Psoas muscle (tissue), 8 donors: ENCODE measurements around the gene SYT12. TPM values are rescaled to one million over a fixed set of nuclear protein-coding genes. Genes with fewer than 3 reads are reported as not detected.

Experiments
- ATAC-seq, 4 donors: fragments of 200-7000 bp; cut with Tn5 transposase; one replicate each; pipeline ENCODE4 v1.9.1; 2020; ENCODE audit warnings: moderate library complexity in 3 of 4, mild to moderate bottlenecking in 2 of 4
- DNase-seq, 2 donors: peaks; one replicate each; pipeline ENCODE4 v3.0.0-alpha.2; 2020
- H3K27ac ChIP-seq: fragments of 200-600 bp; one replicate; pipeline ENCODE4 v1.8.0; 2022
- H3K27me3 ChIP-seq, 3 donors: fragments of 200-600 bp in 1 of 3; one replicate each; pipeline versions ENCODE4 v1.6.1 to v1.8.0; 2013 to 2022; ENCODE audit warnings: low read length in 2 of 3, mild to moderate bottlenecking in 2 of 3, moderate library complexity in 1 of 3; ENCODE audit not compliant: insufficient read depth in 3 of 3
- H3K36me3 ChIP-seq, 2 donors: fragments of 200-600 bp in 1 of 2; one replicate each; pipeline versions ENCODE4 v1.6.1 to v1.8.0; 2013 to 2022; ENCODE audit warnings: low read depth in 1 of 2, mild to moderate bottlenecking in 1 of 2, moderate library complexity in 1 of 2; ENCODE audit not compliant: insufficient read depth in 1 of 2
- H3K4me1 ChIP-seq: fragments of 200-600 bp; one replicate; pipeline ENCODE4 v1.8.0; 2022
- H3K4me3 ChIP-seq: fragments of 200-600 bp; one replicate; pipeline ENCODE4 v1.8.0; 2022; ENCODE audit warnings: mild to moderate bottlenecking
- H3K9me3 ChIP-seq: fragments of 200-600 bp; one replicate; pipeline ENCODE4 v1.8.0; 2022
- CTCF ChIP-seq: fragments of 200-600 bp; IDR thresholded peaks from one replicate; pipeline ENCODE4 v1.8.0; 2022; ENCODE audit warnings: antibody characterized with exemption
- WGBS, 3 donors: extraction: QIAGEN DNeasy Blood & Tissue Kit; methylation state at CpG; one replicate each; pipeline versions ENCODE4 v1.1.6 to v1.1.7; 2013; 5-methylcytosine and 5-hydroxymethylcytosine counted together
- intact Hi-C, 2 donors: fragments of 100-400 bp; cut with DNase I; formaldehyde crosslinking; loops; one replicate each; pipeline versions ENCODE4 v1.11.0 to v1.14.2; 2022
- polyA plus RNA-seq, 3 donors: library from polyadenylated mRNA; stranded (reverse); fragments of 200-250 nt; gene quantifications; one replicate each; pipeline ENCODE4 v1.2.3, GENCODE V29; 2013
- total RNA-seq, 4 donors: library from RNA; stranded (reverse); fragmentation: NEBNext Ultra II Directional in 2 of 4; extraction: Animal tissue kit (Norgen Biotek cat#: 25700) in 2 of 4; gene quantifications; one replicate each; pipeline versions ENCODE4 v1.2.1 to v1.2.4, GENCODE V29; 2021 to 2023
- donor health status: healthy with polysubstance abuse.
- donor health status: DM: no; HTN: no; CAD: no; lungs with moderate emphysema.
- donor health status: Bipolar disorder and iron deficiency.
- donor health status: healthy.
- donor health status: DM: yes; HTN: yes; CAD: no.
- donor health status: DM: no; HTN: no; CAD: no.
- donor health status: DM: no; HTN: no; CAD: no.
- donor health status: DM: yes; HTN: yes; CAD: no.

SYT12 gene
- total and polyA plus RNA-seq, 7 donors: 0.17 to 0.61 (median 0.29) TPM; not detected in 1

- Histone ChIP-seq H3K4me1 (no peaks in the 10 kb centered on the region), H3K9me3 (no peaks in the 10 kb centered on the region), H3K27me3 (peaks cover 0 to 4% (median 0%) of the 10 kb centered on the region in 3 donors), H3K27ac (no peak overlapping the region), H3K36me3 (no peaks in the 10 kb centered on the region), H3K4me3 (no peak overlapping the region)
- intact Hi-C loops: no loop called here
- 75 to 79% (median 76%) methylated on average over 12 of the region's 12 CpGs for WGBS, 3 donors
- ATAC-seq (no peak), DNase-seq (no peak)
- TF ChIP-seq CTCF: no peak
These were observed 17.2 kb downstream of the SYT12 start for GRCh38 chr11:67040147-67040546.

GRCh38 chr11:67041602-67042001, 18.7 kb downstream of the SYT12 start:
- 61 to 69% (median 69%) methylated on average over 3 of the region's 3 CpGs for WGBS, 3 donors
- Histone ChIP-seq H3K4me1 (no peaks in the 10 kb centered on the region), H3K4me3 (no peak overlapping the region), H3K27ac (no peak overlapping the region), H3K27me3 (peaks cover 0 to 4% (median 0%) of the 10 kb centered on the region in 3 donors), H3K9me3 (no peaks in the 10 kb centered on the region), H3K36me3 (no peaks in the 10 kb centered on the region)
- TF ChIP-seq CTCF: no peak
- DNase-seq: no peak
- ATAC-seq: no peak
- intact Hi-C loops: no loop called here

GRCh38 chr11:67043572-67044349, 20.8 kb downstream of the SYT12 start:
- Histone ChIP-seq H3K4me3 (no peak overlapping the region), H3K9me3 (no peaks in the 10 kb centered on the region), H3K27me3 (peaks cover 0 to 4% (median 0%) of the 10 kb centered on the region in 3 donors), H3K27ac (no peak overlapping the region), H3K36me3 (no peaks in the 10 kb centered on the region), H3K4me1 (no peaks in the 10 kb centered on the region)
- ATAC-seq: no peak
- intact Hi-C loops: no loop called here
- no peak for DNase-seq
- WGBS, 3 donors: 83 to 86% (median 85%) methylated on average over 18 of the region's 18 CpGs
- TF ChIP-seq CTCF: no peak

GRCh38 chr11:67044496-67044895, 21.6 kb downstream of the SYT12 start:
- TF ChIP-seq CTCF: no peak
- Histone ChIP-seq H3K4me3 (no peak overlapping the region), H3K36me3 (no peaks in the 10 kb centered on the region), H3K27ac (no peak overlapping the region), H3K4me1 (no peaks in the 10 kb centered on the region), H3K9me3 (no peaks in the 10 kb centered on the region), H3K27me3 (peaks cover 0 to 4% (median 0%) of the 10 kb centered on the region in 3 donors)
- DNase-seq (no peak), ATAC-seq (no peak)
- 34 to 59% (median 45%) methylated on average over 13 to 14 of the region's 14 CpGs for WGBS, 3 donors
- intact Hi-C loops: no loop called here
